Mammary epithelial cell (primary cell): ENCODE results near the gene FBXL12.

Experiments
- EZH2 ChIP-seq: IDR thresholded peaks from 2 replicates; pipeline ENCODE4 v1.6.1; 2012; ENCODE audit warnings: low read length, inconsistent platforms, borderline replicate concordance
- TF ChIP-seq, protein P1 (sequence below), 2 donors: IDR thresholded peaks in 1 of 2; conservative IDR thresholded peaks in 1 of 2; 2 replicates each; pipeline ENCODE4 v1.5.1; 2011 to 2012; ENCODE audit warnings: inconsistent platforms in 2 of 2, low read length in 2 of 2, mild to moderate bottlenecking in 2 of 2, control low read depth in 1 of 2, low read depth in 1 of 2; ENCODE audit not compliant: insufficient read depth in 1 of 2; ENCODE audit errors: extremely low read depth in 1 of 2

GRCh38 chr19:9786819-9787218, 32.1 kb downstream of the FBXL12 start:
- TF ChIP-seq, protein P1, sequence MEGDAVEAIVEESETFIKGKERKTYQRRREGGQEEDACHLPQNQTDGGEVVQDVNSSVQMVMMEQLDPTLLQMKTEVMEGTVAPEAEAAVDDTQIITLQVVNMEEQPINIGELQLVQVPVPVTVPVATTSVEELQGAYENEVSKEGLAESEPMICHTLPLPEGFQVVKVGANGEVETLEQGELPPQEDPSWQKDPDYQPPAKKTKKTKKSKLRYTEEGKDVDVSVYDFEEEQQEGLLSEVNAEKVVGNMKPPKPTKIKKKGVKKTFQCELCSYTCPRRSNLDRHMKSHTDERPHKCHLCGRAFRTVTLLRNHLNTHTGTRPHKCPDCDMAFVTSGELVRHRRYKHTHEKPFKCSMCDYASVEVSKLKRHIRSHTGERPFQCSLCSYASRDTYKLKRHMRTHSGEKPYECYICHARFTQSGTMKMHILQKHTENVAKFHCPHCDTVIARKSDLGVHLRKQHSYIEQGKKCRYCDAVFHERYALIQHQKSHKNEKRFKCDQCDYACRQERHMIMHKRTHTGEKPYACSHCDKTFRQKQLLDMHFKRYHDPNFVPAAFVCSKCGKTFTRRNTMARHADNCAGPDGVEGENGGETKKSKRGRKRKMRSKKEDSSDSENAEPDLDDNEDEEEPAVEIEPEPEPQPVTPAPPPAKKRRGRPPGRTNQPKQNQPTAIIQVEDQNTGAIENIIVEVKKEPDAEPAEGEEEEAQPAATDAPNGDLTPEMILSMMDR (conservative IDR thresholded peaks at IDR 0.05 in 1 of 2, IDR thresholded peaks at IDR 0.05 in 1 of 2; ENCODE audit: extremely low read depth in 1 of 2, insufficient read depth in 1 of 2, low read depth in 1 of 2, low read length in 2 of 2), result no peak
- no peak for TF ChIP-seq EZH2
